Measurements from ENCODE around the gene KRTAP6-3.

- no peak for TF ChIP-seq CTCF (IDR thresholded peaks at IDR 0.05)
- no peak for TF ChIP-seq CBFB (CRISPR knock-in tag; IDR thresholded peaks at IDR 0.05; ENCODE audit: low read depth)
- no peak for TF ChIP-seq MAX (CRISPR knock-in tag; IDR thresholded peaks at IDR 0.05)
Observed at GRCh38 chr21:30561264-30561895, 30.9 kb upstream of the KRTAP6-3 start, which contains the start of gene KRTAP19-7.

Measured in WTC11 (cell line).